SK-N-SH (cell line): Measurements from ENCODE around the gene DHRS12. TPM values are rescaled to one million over a fixed set of nuclear protein-coding genes. Genes with fewer than 3 reads are reported as not detected.

Experiments used
- CTCF ChIA-PET: fragments of 300-600, 350-600 bp; formaldehyde crosslinking; extraction: SDS; loops from one replicate; lab custom pipeline; 2021; lab: Yijun Ruan, JAX
- POLR2A ChIA-PET: fragments of 350-600 bp; sonication (Branson Sonifier 250); formaldehyde crosslinking; extraction: SDS; loops from one replicate; lab custom pipeline; 2020; ENCODE audit warnings: antibody characterized with exemption, inconsistent platforms; lab: Yijun Ruan, JAX
- DNase-seq: peaks from one replicate; pipeline ENCODE4 v3.0.0; 2012
- H2AFZ ChIP-seq: fragments of 200-600 bp; sonication (generic); 2 replicates; pipeline ENCODE4 v1.8.1; 2016; ENCODE audit warnings: antibody characterized with exemption, mild to moderate bottlenecking, low read depth
- H3F3A ChIP-seq: fragments of 200-600 bp; sonication (generic); replicated peaks from 2 replicates; pipeline ENCODE3; 2016; ENCODE audit warnings: antibody characterized with exemption, mild to moderate bottlenecking; ENCODE audit not compliant: insufficient read depth
- H3K27ac ChIP-seq, 2 experiments: fragments of 200-500 bp in 1 of 2; fragments of 200-600 bp in 1 of 2; sonication (Bioruptor generic) in 1 of 2; sonication (generic), shearing (Covaris generic) in 1 of 2; 2 replicates each; pipeline versions ENCODE4 v1.5.1 to v1.6.1; 2014 to 2016; ENCODE audit warnings: low read depth in 2 of 2, inconsistent platforms in 1 of 2, low read length in 1 of 2, mild to moderate bottlenecking in 1 of 2, mixed read lengths in 1 of 2
- H3K27me3 ChIP-seq: fragments of 200-600 bp; sonication (generic), shearing (Covaris generic); 2 replicates; pipeline ENCODE4 v1.6.1; 2016; ENCODE audit warnings: mixed run types; ENCODE audit not compliant: insufficient read depth
- H3K36me3 ChIP-seq, 2 experiments: fragments of 200-500 bp in 1 of 2; fragments of 200-600 bp in 1 of 2; sonication (Bioruptor generic) in 1 of 2; sonication (generic) in 1 of 2; replicated peaks in 1 of 2; 2 replicates each; pipeline versions ENCODE3 to v1.5.1; 2014 to 2016; ENCODE audit warnings: low read length in 1 of 2, mild to moderate bottlenecking in 1 of 2; ENCODE audit not compliant: insufficient read depth in 2 of 2, control insufficient read depth in 1 of 2
- H3K4me1 ChIP-seq, 2 experiments: fragments of 200-500 bp in 1 of 2; fragments of 200-600 bp in 1 of 2; sonication (Bioruptor generic) in 1 of 2; sonication (generic), shearing (Covaris generic) in 1 of 2; 2 replicates each; pipeline versions ENCODE4 v1.5.1 to v1.6.1; 2014 to 2016; ENCODE audit warnings: low read depth in 1 of 2, low read length in 1 of 2, mixed run types in 1 of 2; ENCODE audit not compliant: insufficient read depth in 2 of 2, control insufficient read depth in 1 of 2
- H3K4me2 ChIP-seq: fragments of 200-600 bp; sonication (generic), shearing (Covaris generic); 2 replicates; pipeline ENCODE4 v1.6.1; 2017; ENCODE audit warnings: mixed run types
- H3K4me3 ChIP-seq, 2 experiments: fragments of 200-500 bp in 1 of 2; fragments of 200-600 bp in 1 of 2; sonication (Bioruptor generic) in 1 of 2; sonication (generic), shearing (Covaris generic) in 1 of 2; 2 replicates each; pipeline versions ENCODE4 v1.5.1 to v1.8.1; 2014 to 2016; ENCODE audit warnings: low read depth in 2 of 2, inconsistent platforms in 1 of 2, low read length in 1 of 2, mild to moderate bottlenecking in 1 of 2, mixed read lengths in 1 of 2, moderate library complexity in 1 of 2
- H3K79me2 ChIP-seq: fragments of 200-600 bp; sonication (generic); 2 replicates; pipeline ENCODE4 v1.8.1; 2017; ENCODE audit warnings: mild to moderate bottlenecking; ENCODE audit not compliant: insufficient read depth
- H3K9ac ChIP-seq: fragments of 200-600 bp; sonication (generic); 2 replicates; pipeline ENCODE4 v1.6.1; 2017; ENCODE audit warnings: mixed run types
- H3K9me2 ChIP-seq: fragments of 200-600 bp; sonication (generic); 2 replicates; pipeline ENCODE4 v1.6.1; 2017; ENCODE audit warnings: mixed run types
- H3K9me3 ChIP-seq: fragments of 200-600 bp; sonication (generic); 2 replicates; pipeline ENCODE4 v1.6.1; 2017; ENCODE audit warnings: mixed run types, mild to moderate bottlenecking, moderate library complexity
- H4K20me1 ChIP-seq: fragments of 200-600 bp; sonication (generic); 2 replicates; pipeline ENCODE4 v1.6.1; 2017; ENCODE audit warnings: mild to moderate bottlenecking, mixed run types; ENCODE audit not compliant: insufficient read depth
- CHD2 ChIP-seq: fragments of 150-350 bp; IDR thresholded peaks from 2 replicates; pipeline ENCODE4 v1.6.1; 2018; ENCODE audit warnings: low read length; ENCODE audit not compliant: partially characterized antibody
- ELF1 ChIP-seq: IDR thresholded peaks from 2 replicates; pipeline ENCODE4 v1.4.0; 2012
- EP300 ChIP-seq, 2 experiments: IDR thresholded peaks; 2 replicates each; pipeline versions ENCODE4 v1.4.0 to v1.6.1; 2012; ENCODE audit warnings: borderline replicate concordance in 1 of 2, low read depth in 1 of 2, low read length in 1 of 2
- FOSL2 ChIP-seq: IDR thresholded peaks from 2 replicates; pipeline ENCODE4 v1.4.0; 2012; ENCODE audit warnings: low read depth, mild to moderate bottlenecking, moderate library complexity, borderline replicate concordance
- GABPA ChIP-seq: IDR thresholded peaks from 2 replicates; pipeline ENCODE4 v1.4.0; 2012; ENCODE audit warnings: low read depth, mild to moderate bottlenecking
- IRF3 ChIP-seq: fragments of 150-350 bp; IDR thresholded peaks from 2 replicates; pipeline ENCODE4 v1.6.1; 2016; ENCODE audit warnings: mild to moderate bottlenecking, low read depth, low read length
- RAD21 ChIP-seq: IDR thresholded peaks from 2 replicates; pipeline ENCODE4 v1.6.1; 2012; ENCODE audit warnings: mild to moderate bottlenecking, low read length
- TCF12 ChIP-seq: IDR thresholded peaks from 2 replicates; pipeline ENCODE4 v1.4.0; 2012
- USF1 ChIP-seq: IDR thresholded peaks from 2 replicates; pipeline ENCODE4 v1.4.0; 2012; ENCODE audit warnings: low read depth, borderline replicate concordance
- WGBS: methylation state at CpG from one replicate; pipeline ENCODE4 v1.1.6; 2017; ENCODE audit warnings: low lambda C conversion rate; 5-methylcytosine and 5-hydroxymethylcytosine counted together
- polyA plus RNA-seq, 3 experiments: library from polyadenylated mRNA; depleted of rRNA; stranded (reverse); fragments of >200 nt; gene quantifications; 2 replicates each; pipeline ENCODE4 v1.2.3, GENCODE V29; 2012
- TF ChIP-seq, protein P1 (sequence below): fragments of 150-350 bp; IDR thresholded peaks from 2 replicates; pipeline ENCODE4 v1.6.1; 2017; ENCODE audit warnings: antibody characterized with exemption, low read length, low read depth, borderline replicate concordance

Gene DHRS12
- polyA plus RNA-seq, 1 of the 3 experiments (the other 2 are of a cell fraction), result 9.6 TPM

- no peak for DNase-seq
- peaks cover 25 to 31% of the 10 kb centered on the region in 2 experiments for H3K36me3 ChIP-seq
- no peaks in the 10 kb centered on the region for H3K9me2 ChIP-seq
- H3K27me3 ChIP-seq, result no peaks in the 10 kb centered on the region
- no peaks in the 10 kb centered on the region for H3K79me2 ChIP-seq
- H3K4me3 ChIP-seq, result no peak overlapping the region
- POLR2A ChIA-PET, result no interaction called here
- H2AFZ ChIP-seq, result no peak overlapping the region
- no peak overlapping the region for H3K4me2 ChIP-seq
- TF ChIP-seq FOSL2 (no peak), GABPA (no peak), EP300 (IDR thresholded peaks at IDR 0.05; ENCODE audit: borderline replicate concordance in 1 of 2, low read depth in 1 of 2, low read length in 1 of 2) (no peak), IRF3 (no peak), ELF1 (no peak), TCF12 (no peak), CHD2 (no peak)
- TF ChIP-seq, all 33 proteins: peak for 0
- Histone ChIP-seq H3K9ac (no peak overlapping the region), H4K20me1 (no peaks in the 10 kb centered on the region), H3K4me1 (peaks cover 10% of the 10 kb centered on the region in 2 experiments; a peak in 3 of 4 replicates), H3K27ac (no peak overlapping the region; a peak in 1 of 4 replicates), H3F3A (peaks cover 10% of the 10 kb centered on the region), H3K9me3 (no peaks in the 10 kb centered on the region)
- CTCF ChIA-PET, result interaction anchor here (2.2 kb wide), 1 partner anchor 32 kb away, joined by 6 read pairs; no protein-coding TSS in a partner anchor
- WGBS, result 93% methylated on average over 4 of the region's 4 CpGs
These were observed 38.8 kb downstream of the DHRS12 start for GRCh38 chr13:51765142-51765515.

DNA sequence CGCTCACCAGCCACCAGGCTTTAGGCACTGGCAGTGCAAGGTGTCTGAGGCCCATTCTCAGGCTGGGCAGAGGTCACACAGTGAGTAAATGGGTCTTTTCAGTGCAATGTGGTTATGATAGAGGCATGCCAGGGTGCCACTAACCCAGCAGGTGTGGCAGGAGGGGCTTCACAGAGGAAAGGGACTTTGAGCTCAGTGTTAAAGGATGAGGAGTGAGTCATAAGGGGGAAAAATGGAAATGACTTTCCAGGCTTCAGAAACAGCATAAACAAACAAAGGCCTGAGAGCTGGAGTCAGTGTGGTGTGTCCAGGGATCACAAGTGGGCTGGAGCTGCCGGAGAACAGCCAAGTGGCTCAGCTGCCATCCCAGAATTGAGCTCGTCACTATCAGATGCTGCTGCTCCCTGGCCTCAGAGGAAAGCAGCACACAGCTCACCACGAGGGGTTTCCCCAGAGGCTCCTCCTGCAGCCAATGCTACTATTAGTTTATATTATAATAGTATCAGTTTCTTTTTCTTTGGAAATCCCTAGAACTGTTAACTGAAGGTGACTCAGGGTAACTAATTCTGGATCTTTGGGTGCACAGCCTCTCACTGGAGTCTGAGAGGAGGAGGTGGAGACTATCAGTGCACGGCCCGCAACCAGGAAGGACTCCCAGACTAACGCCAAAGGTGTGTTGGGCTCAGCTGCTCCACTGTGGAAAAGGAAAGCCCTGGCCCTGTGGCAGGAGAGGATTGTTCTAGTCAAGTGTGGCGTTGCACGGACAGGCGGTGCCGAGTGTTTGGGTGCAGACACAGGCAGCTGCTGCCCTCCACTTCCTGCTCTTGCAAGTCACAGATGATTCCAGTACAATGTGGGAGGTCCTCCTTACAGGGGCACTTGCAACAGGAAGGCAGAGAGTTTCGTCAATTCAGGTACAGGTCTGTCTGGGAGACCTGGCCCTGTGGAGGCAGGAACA lies 39.5 kb downstream of the DHRS12 start:
- Histone ChIP-seq H4K20me1 (no peaks in the 10 kb centered on the region), H3K27ac (peak overlapping the region in 1 of 2 experiments; percentile 33), H3K9ac (no peak overlapping the region), H3K79me2 (no peaks in the 10 kb centered on the region), H3K4me3 (no peak overlapping the region), H2AFZ (no peak overlapping the region), H3K4me1 (peaks cover 7 to 10% of the 10 kb centered on the region in 2 experiments; a peak in 3 of 4 replicates), H3K9me3 (no peaks in the 10 kb centered on the region), H3K4me2 (peak overlapping the region; percentile 35; the same call in 1 of the 2 replicates), H3F3A (peaks cover 10% of the 10 kb centered on the region), H3K9me2 (no peaks in the 10 kb centered on the region), H3K27me3 (no peaks in the 10 kb centered on the region), H3K36me3 (peaks cover 25 to 38% of the 10 kb centered on the region in 2 experiments)
- ChIA-PET POLR2A (no interaction called here), CTCF (interaction anchor here (2.2 kb wide), 1 partner anchor 33 kb away, joined by 6 read pairs; no protein-coding TSS in a partner anchor)
- no peak for DNase-seq
- TF ChIP-seq CHD2 (no peak), FOSL2 (peak; percentile 19; the same call in 1 of the 2 replicates), TCF12 (no peak), USF1 (no peak), RAD21 (no peak)
- TF ChIP-seq, protein P1, sequence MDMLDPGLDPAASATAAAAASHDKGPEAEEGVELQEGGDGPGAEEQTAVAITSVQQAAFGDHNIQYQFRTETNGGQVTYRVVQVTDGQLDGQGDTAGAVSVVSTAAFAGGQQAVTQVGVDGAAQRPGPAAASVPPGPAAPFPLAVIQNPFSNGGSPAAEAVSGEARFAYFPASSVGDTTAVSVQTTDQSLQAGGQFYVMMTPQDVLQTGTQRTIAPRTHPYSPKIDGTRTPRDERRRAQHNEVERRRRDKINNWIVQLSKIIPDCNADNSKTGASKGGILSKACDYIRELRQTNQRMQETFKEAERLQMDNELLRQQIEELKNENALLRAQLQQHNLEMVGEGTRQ, result no peak
- 79% methylated on average over 7 of the region's 12 CpGs for WGBS
